ENCODE data around the gene TTLL11.

DNA sequence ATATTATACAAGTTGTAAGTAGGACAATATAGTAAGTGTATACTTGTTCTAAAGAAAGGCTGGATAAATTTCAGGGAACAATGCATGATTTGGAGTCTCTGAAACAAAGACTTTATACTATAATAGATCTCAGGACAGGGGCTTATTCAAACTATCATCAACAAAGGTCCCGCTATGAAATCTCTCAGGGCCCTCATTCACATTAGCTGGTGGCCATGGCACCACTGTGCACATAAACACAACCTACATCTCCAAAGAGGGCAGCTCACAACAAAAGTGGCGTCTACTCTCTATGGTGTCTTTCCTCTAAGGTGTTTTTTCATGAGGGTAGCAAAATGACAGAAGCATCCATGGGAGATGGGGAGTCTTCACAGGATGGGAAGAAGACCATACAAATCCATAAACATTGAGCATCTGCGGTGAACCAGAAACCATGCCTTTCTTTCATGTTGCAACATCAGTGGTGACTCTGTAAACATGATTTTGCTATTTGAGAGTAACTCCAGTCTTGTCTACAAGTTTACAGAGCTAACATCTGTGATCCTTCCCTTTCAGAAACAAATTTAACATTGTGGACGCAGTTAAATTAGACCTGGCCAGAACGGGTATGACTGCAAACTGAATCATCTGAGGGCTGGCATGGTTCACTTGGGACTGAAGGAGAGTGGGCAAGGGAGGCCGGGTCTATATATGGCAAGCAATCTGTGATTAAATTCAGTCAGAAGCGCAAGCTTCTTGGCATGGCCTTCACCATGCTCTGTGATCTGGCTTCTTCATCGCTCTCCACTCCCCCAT lies 5.5 kb downstream of the TTLL11 start:
- TF ChIP-seq CTCF (IDR thresholded peaks at IDR 0.05) = no peak
- no peak for TF ChIP-seq POLR2A (IDR thresholded peaks at IDR 0.05)

Measured in prostate gland (tissue), 2 donors.